Fibroblast of lung (primary cell): Measurements from ENCODE around the gene VEGFA. TPM values are rescaled to one million over a fixed set of nuclear protein-coding genes. Genes with fewer than 3 reads are reported as not detected.

Experiments used
- DNase-seq, 2 donors: peaks; one replicate each; pipeline versions ENCODE4 v3.0.0 to v3.0.0-alpha.2; 2010; ENCODE audit warnings: low read depth in 2 of 2
- H2AFZ ChIP-seq: 2 replicates; pipeline ENCODE4 v1.5.1; 2012; ENCODE audit warnings: low read length, control low read depth, inconsistent platforms
- H3K27ac ChIP-seq: 2 replicates; pipeline ENCODE4 v1.5.1; 2011; ENCODE audit warnings: low read length, control low read depth; ENCODE audit not compliant: insufficient read depth
- H3K27me3 ChIP-seq: 2 replicates; pipeline ENCODE4 v1.5.1; 2011; ENCODE audit warnings: mild to moderate bottlenecking, low read length; ENCODE audit not compliant: control insufficient read depth, insufficient read depth
- H3K36me3 ChIP-seq: 2 replicates; pipeline ENCODE4 v1.5.1; 2011; ENCODE audit warnings: low read length; ENCODE audit not compliant: control insufficient read depth, insufficient read depth
- H3K4me1 ChIP-seq: 2 replicates; pipeline ENCODE4 v1.5.1; 2011; ENCODE audit warnings: low read length; ENCODE audit not compliant: control insufficient read depth, insufficient read depth; ENCODE audit errors: extremely low read depth
- H3K4me2 ChIP-seq: 2 replicates; pipeline ENCODE4 v1.5.1; 2011; ENCODE audit warnings: low read length, control low read depth; ENCODE audit not compliant: insufficient read depth; ENCODE audit errors: extremely low read depth
- H3K4me3 ChIP-seq, 4 experiments: fragments of 200-600 bp in 1 of 4; sonication (generic) in 1 of 4; replicated peaks in 1 of 4; 2 replicates each; pipeline ENCODE4 v1.5.1; 2011 to 2016; ENCODE audit warnings: low read length in 4 of 4, low read depth in 3 of 4, mild to moderate bottlenecking in 3 of 4, control low read depth in 2 of 4, inconsistent platforms in 1 of 4, mixed read lengths in 1 of 4; ENCODE audit not compliant: insufficient read depth in 1 of 4; ENCODE audit errors: control extremely low read depth in 1 of 4
- H3K79me2 ChIP-seq: 2 replicates; pipeline ENCODE4 v1.5.1; 2012; ENCODE audit warnings: mild to moderate bottlenecking, low read length, inconsistent platforms; ENCODE audit not compliant: control insufficient read depth, insufficient read depth
- H3K9ac ChIP-seq: 2 replicates; pipeline ENCODE4 v1.5.1; 2011; ENCODE audit warnings: mild to moderate bottlenecking, low read length, control low read depth; ENCODE audit not compliant: insufficient read depth
- H3K9me3 ChIP-seq: 2 replicates; pipeline ENCODE4 v1.5.1; 2012; ENCODE audit warnings: low read depth, low read length; ENCODE audit not compliant: control insufficient read depth, insufficient read depth
- H4K20me1 ChIP-seq: 2 replicates; pipeline ENCODE4 v1.5.1; 2011; ENCODE audit warnings: low read length; ENCODE audit not compliant: control insufficient read depth, insufficient read depth; ENCODE audit errors: extremely low read depth
- EZH2 ChIP-seq: IDR thresholded peaks from 2 replicates; pipeline ENCODE4 v1.5.1; 2012; ENCODE audit warnings: low read length, control low read depth, mild to moderate bottlenecking; ENCODE audit errors: missing control alignments
- polyA plus RNA-seq, 2 donors: library from polyadenylated mRNA; depleted of rRNA in 1 of 2; stranded (reverse) in 1 of 2; unstranded in 1 of 2; fragments of >200 nt; gene quantifications; 2 replicates each; pipeline ENCODE4 v1.2.1, GENCODE V29; 2011 to 2012; ENCODE audit warnings: missing spikeins in 1 of 2
- total RNA-seq: library from RNA; depleted of rRNA; stranded (reverse); fragments of >200 nt; gene quantifications from 2 replicates; pipeline ENCODE4 v1.2.1, GENCODE V29; 2014
- TF ChIP-seq, protein P1 (sequence below), 2 donors: IDR thresholded peaks in 1 of 2; conservative IDR thresholded peaks in 1 of 2; 1 replicate in 1 of 2; 2 replicates in 1 of 2; pipeline ENCODE4 v1.5.1; 2011 to 2012; ENCODE audit warnings: low read length in 2 of 2, control low read depth in 1 of 2, inconsistent platforms in 1 of 2, low read depth in 1 of 2, mild to moderate bottlenecking in 1 of 2

The VEGFA gene
- total and polyA plus RNA-seq, 2 donors (not counting 1 experiment from before 2014, with no cell fraction given) = 111 to 150 TPM

DNA sequence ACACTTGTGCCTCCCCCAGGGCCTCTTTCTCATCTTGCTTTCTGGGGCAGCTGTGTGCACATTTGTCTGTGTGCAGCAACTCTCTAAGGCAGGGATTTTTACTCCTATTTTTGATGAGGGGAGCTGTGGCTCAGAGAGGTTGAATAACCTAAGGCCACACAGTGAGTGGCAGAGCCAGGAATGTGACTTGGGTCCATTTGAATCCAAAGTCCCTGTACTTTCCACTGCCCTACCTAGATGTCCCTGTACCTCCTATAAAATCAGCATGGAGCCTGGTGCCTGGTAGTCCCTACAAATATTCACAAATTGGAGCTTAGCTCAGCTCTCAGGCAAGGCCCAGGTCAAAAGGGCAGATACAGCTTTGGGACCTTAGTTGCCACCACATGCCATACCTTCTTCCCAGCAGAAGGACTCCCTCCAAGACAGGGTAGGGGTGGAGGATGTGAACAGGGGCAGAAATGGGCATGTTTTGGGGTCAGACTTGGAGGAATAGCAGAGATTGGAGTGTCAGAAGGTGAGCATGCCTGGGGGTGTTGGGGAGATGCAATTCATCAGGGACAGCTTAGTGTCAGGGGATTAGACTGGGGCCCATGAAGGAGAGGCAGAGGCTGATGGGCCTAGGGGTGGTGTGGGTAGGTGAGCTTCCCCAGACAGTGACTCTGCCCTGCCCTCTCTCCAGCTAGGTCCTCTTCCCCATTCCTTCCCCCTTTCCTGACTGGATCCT lies 4.1 kb upstream of the VEGFA start:
- Histone ChIP-seq H3K4me1 (peaks cover 13% of the 10 kb centered on the region), H3K4me3 (no peak overlapping the region), H2AFZ (no peak overlapping the region), H3K27ac (no peak overlapping the region), H3K9ac (no peak overlapping the region), H3K36me3 (no peaks in the 10 kb centered on the region), H3K27me3 (no peaks in the 10 kb centered on the region), H4K20me1 (no peaks in the 10 kb centered on the region), H3K4me2 (no peak overlapping the region), H3K9me3 (no peaks in the 10 kb centered on the region), H3K79me2 (peaks cover 8% of the 10 kb centered on the region)
- no peak for TF ChIP-seq EZH2
- TF ChIP-seq, protein P1, sequence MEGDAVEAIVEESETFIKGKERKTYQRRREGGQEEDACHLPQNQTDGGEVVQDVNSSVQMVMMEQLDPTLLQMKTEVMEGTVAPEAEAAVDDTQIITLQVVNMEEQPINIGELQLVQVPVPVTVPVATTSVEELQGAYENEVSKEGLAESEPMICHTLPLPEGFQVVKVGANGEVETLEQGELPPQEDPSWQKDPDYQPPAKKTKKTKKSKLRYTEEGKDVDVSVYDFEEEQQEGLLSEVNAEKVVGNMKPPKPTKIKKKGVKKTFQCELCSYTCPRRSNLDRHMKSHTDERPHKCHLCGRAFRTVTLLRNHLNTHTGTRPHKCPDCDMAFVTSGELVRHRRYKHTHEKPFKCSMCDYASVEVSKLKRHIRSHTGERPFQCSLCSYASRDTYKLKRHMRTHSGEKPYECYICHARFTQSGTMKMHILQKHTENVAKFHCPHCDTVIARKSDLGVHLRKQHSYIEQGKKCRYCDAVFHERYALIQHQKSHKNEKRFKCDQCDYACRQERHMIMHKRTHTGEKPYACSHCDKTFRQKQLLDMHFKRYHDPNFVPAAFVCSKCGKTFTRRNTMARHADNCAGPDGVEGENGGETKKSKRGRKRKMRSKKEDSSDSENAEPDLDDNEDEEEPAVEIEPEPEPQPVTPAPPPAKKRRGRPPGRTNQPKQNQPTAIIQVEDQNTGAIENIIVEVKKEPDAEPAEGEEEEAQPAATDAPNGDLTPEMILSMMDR (conservative IDR thresholded peaks at IDR 0.05 in 1 of 2, IDR thresholded peaks at IDR 0.05 in 1 of 2; ENCODE audit: low read depth in 1 of 2, low read length in 2 of 2) = no peak
- DNase-seq = no peak

DNA sequence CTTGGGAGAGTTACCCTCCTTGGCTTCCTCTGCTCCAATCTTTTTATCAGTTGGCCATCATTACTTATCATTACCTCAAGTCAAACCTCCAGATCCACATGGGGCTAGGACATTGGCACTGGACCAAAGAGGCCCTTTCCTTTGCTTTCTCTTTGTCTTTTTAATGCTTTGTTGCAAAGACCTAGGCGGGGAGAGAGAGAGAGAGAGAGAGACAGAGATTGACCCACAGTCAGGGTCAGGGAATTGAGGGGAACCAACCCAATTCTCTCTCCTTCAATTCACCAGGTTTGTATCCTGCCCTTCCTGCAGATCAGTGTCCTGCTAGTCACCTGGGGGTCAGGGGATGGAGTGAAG lies 3.5 kb upstream of the VEGFA start:
- Histone ChIP-seq H3K9ac (no peak overlapping the region), H4K20me1 (no peaks in the 10 kb centered on the region), H3K4me1 (peaks cover 13% of the 10 kb centered on the region), H3K9me3 (no peaks in the 10 kb centered on the region), H3K4me3 (no peak overlapping the region), H2AFZ (no peak overlapping the region), H3K4me2 (no peak overlapping the region), H3K36me3 (no peaks in the 10 kb centered on the region), H3K79me2 (peaks cover 14% of the 10 kb centered on the region), H3K27ac (no peak overlapping the region), H3K27me3 (no peaks in the 10 kb centered on the region)
- no peak for DNase-seq
- TF ChIP-seq EZH2 = no peak
- TF ChIP-seq, protein P1 (conservative IDR thresholded peaks at IDR 0.05 in 1 of 2, IDR thresholded peaks at IDR 0.05 in 1 of 2; ENCODE audit: low read depth in 1 of 2, low read length in 2 of 2) = no peak

DNA sequence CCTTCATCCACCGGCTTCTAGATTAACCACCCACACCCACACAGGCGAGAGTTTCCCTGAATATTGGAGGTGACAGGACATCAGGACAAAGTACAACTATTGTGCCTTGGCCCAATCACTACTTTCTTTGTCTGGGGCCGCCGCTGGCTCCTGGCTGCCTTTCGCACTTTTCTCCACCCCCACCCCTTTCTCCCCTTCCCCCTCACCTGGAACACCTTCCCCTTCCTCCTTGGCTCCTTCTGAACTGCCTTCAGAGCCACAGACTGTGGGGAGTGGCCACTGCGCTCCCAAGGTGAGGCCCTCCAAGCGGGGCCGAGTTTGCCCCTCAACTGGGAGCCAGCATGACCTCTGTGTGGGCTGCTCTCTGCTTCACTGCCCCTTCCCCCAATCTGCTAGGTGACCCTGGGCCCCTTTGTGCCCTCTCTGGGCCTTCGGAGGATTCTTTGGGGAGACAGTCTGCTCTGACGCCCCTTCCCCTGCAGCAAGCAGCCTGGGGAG lies 3.0 kb upstream of the VEGFA start:
- Histone ChIP-seq H3K9me3 (no peaks in the 10 kb centered on the region), H3K4me1 (peaks cover 13% of the 10 kb centered on the region), H3K4me2 (no peak overlapping the region), H3K36me3 (no peaks in the 10 kb centered on the region), H3K27ac (no peak overlapping the region), H4K20me1 (no peaks in the 10 kb centered on the region), H3K4me3 (no peak overlapping the region), H3K9ac (no peak overlapping the region), H3K79me2 (peaks cover 18% of the 10 kb centered on the region), H3K27me3 (no peaks in the 10 kb centered on the region), H2AFZ (no peak overlapping the region)
- TF ChIP-seq, protein P1 (conservative IDR thresholded peaks at IDR 0.05 in 1 of 2, IDR thresholded peaks at IDR 0.05 in 1 of 2; ENCODE audit: low read depth in 1 of 2, low read length in 2 of 2) = no peak
- no peak for TF ChIP-seq EZH2
- DNase-seq = no peak
